Measurements from ENCODE around the gene FOXR1. TPM values are rescaled to one million over a fixed set of nuclear protein-coding genes. Genes with fewer than 3 reads are reported as not detected.

The FOXR1 gene
- total and polyA plus RNA-seq, 2 of the 8 experiments (the other 6 are each of a cell fraction or from before 2014, with no cell fraction given) = not detected

DNA sequence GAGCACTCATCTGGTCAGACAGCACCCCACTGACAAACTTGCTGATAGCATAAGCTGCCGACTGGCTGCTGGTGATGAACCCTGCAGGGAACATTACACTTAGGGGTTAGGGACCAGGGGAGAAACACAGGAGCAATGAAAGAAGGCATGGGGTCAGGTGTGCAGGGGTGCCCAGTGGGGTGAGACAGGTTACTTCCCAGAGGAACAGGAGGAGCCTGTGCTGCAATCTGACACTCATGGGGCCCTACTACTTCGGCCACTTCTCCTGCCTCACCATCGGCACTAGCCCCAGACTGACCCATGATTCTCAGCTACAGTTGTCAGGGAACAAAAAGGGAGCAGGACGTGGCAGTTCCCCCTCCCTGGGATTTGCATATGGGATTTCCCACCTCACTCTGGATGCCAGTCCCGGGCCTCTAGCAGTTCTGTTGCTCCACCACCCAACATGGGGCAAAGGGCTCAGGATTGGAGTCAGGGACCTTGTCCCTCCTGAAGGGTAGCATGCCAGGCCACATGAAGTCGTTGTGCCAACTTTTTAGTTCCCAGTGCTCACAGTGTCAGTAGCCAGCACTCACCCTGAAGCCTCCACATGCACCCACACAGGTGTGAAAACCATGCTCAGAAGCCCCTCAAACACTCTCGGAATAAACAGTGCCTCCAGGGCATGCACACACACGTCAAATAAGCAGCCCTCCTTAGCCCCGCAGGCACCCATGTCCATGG, 56.9 kb downstream of the FOXR1 start:
- Histone ChIP-seq H4K20me1 (replicated peaks in 1 of 2; ENCODE audit: control insufficient read depth in 1 of 2, insufficient read depth in 2 of 2, low read length in 2 of 2) (peaks cover 3 to 16% of the 10 kb centered on the region in 2 experiments), H3K79me2 (ENCODE audit: control insufficient read depth in 1 of 2, insufficient read depth in 2 of 2, low read length in 2 of 2) (peaks cover 0 to 19% of the 10 kb centered on the region in 2 experiments; a peak in 1 of 4 replicates), H2BK15ac (ENCODE audit: low read length) (no peak overlapping the region), H3K23me2 (ENCODE audit: low read depth, low read length) (peaks cover 7% of the 10 kb centered on the region; the same call in 1 of the 2 replicates), H3K36me3 (ENCODE audit: control insufficient read depth in 2 of 4, insufficient read depth in 4 of 4, low read length in 3 of 4) (peaks cover 8 to 50% (median 29%) of the 10 kb centered on the region in 4 experiments), H3K4me2 (ENCODE audit: insufficient read depth in 1 of 2, low read depth in 2 of 2, low read length in 2 of 2) (peak overlapping the region; percentile 81 to 82), H3K4me1 (replicated peaks in 1 of 4; ENCODE audit: control insufficient read depth in 3 of 4, insufficient read depth in 4 of 4, low read length in 3 of 4) (peaks cover 6 to 13% (median 10%) of the 10 kb centered on the region in 4 experiments), H2BK5ac (ENCODE audit: low read depth, low read length) (no peak overlapping the region), H3K14ac (ENCODE audit: insufficient read length) (no peak overlapping the region), H3K56ac (replicated peaks; ENCODE audit: insufficient read length, low read depth, low read length) (no peak overlapping the region), H3K4ac (replicated peaks; ENCODE audit: insufficient read length, low read depth, low read length) (no peak overlapping the region), H3K9me3 (ENCODE audit: insufficient read depth in 2 of 2, low read depth in 1 of 2, low read length in 1 of 2) (no peaks in the 10 kb centered on the region), H2AFZ (ENCODE audit: low read length) (no peak overlapping the region), H2BK120ac (replicated peaks; ENCODE audit: low read depth, low read length) (no peak overlapping the region), H3K27me3 (replicated peaks in 1 of 4; ENCODE audit: control insufficient read depth in 3 of 4, extremely low read depth in 1 of 4, insufficient read depth in 3 of 4, low read length in 3 of 4) (no peaks in the 10 kb centered on the region), H4K91ac (replicated peaks; ENCODE audit: insufficient read length, low read length) (peak overlapping the region; percentile 30), H3K79me1 (ENCODE audit: low read depth, low read length) (peaks cover 15% of the 10 kb centered on the region), H3K23ac (ENCODE audit: insufficient read length) (no peak overlapping the region), H2AK5ac (ENCODE audit: low read depth, low read length) (no peak overlapping the region), H2BK12ac (ENCODE audit: low read depth, low read length) (0 out of 2 replicates have a peak overlapping the region, but pooled peaks have one; percentile 10), H3K18ac (ENCODE audit: extremely low read depth, low read length) (no peak overlapping the region), H3K4me3 (ENCODE audit: extremely low read depth in 1 of 4, insufficient read depth in 2 of 4, low read depth in 3 of 4, low read length in 4 of 4) (peak overlapping the region in 1 of 4 experiments; percentile 84; a peak in 4 of 8 replicates), H3K27ac (ENCODE audit: low read depth, low read length) (no peak overlapping the region; the same call in 1 of the 2 replicates), H4K8ac (ENCODE audit: extremely low read depth, insufficient read depth, low read length) (no peak overlapping the region), H3K9ac (replicated peaks in 1 of 4; ENCODE audit: extremely low read depth in 1 of 4, low read depth in 3 of 4, low read length in 3 of 4) (peak overlapping the region in 2 of 4 experiments; percentile 8 to 17; a peak in 3 of 7 replicates), H4K5ac (ENCODE audit: insufficient read length, low read depth, low read length) (no peak overlapping the region), H2BK20ac (ENCODE audit: low read length) (no peak overlapping the region)
- DNase-seq (ENCODE audit: low read depth in 1 of 2, low spot score in 2 of 2) (no peak), FAIRE-seq (no peak)
- no peak for TF ChIP-seq NANOG (IDR thresholded peaks at IDR 0.05; ENCODE audit: insufficient read depth, low read depth, low read length, poor library complexity, severe bottlenecking)
- no peak for TF ChIP-seq RAD21 (IDR thresholded peaks at IDR 0.05 in 1 of 2, conservative IDR thresholded peaks at IDR 0.05 in 1 of 2; ENCODE audit: low read depth in 2 of 2, low read length in 2 of 2)
- TF ChIP-seq JUND (IDR thresholded peaks at IDR 0.05; ENCODE audit: low read length) = no peak
- 87% methylated on average over 9 of the region's 9 CpGs; no CpG with 5 or more reads in 1 of the 2 experiments for WGBS, 2 experiments (ENCODE audit: extremely low coverage in 1 of 2, insufficient coverage in 1 of 2, insufficient read length in 1 of 2, insufficient replicate concordance in 2 of 2, low coverage in 1 of 2, low lambda C conversion rate in 2 of 2, missing lambda C conversion rate in 1 of 2)
- CTCF ChIA-PET (ENCODE audit: partially characterized antibody) = interaction anchor here (0.6 to 3.1 kb wide), 5 partner anchors 10 to 101 kb away, joined by 3 to 12 read pairs (median 4); partner anchors contain the start of genes RPS25 and TRAPPC4
- POLR2A ChIA-PET (ENCODE audit: partially characterized antibody) = interaction anchor here (1.4 to 9.7 kb wide), 4 partner anchors 15 to 27 kb away, joined by 4 to 224 read pairs (median 12); partner anchors contain the start of genes HYOU1, RPS25 and TRAPPC4

Measured in H1 (cell line).